ENCODE results near the gene TEX101.
"Not testable (repeated sequence)": the region's sequence is repeated elsewhere in the genome, so short reads cannot be mapped to it uniquely, and the experiment has no call there.

Gene TEX101

DNA sequence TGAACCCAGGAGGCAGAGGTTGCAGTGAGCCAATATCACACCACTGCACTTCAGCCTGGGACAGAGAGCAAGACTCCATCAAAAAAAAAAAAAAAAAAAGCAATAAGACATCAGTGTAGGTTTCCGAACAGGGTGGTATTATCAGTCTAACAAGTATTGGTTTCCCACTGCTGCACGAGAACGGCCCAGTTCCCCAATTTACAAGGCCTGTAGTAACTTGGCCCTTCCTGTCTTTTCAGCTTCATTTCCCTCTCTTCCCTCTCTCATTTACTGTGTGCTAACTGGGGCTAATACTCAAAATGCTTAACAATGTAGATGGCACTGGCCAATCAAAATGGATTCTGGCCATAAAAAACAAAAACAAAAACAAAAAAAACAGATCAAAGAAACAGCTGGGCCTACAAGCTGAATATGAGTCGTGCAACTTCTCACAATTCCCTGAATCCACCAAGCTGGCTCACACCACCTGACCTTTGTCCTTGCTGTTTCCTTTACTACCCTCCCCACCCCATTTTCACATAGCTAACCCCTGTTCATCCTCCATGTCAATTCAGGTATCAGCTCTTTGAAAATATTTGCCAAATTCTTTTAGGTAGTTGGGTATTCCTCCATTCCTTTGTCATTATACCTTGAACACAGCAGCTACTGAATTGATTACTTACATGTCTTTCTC is 2.4 kb downstream of the TEX101 start:
- no peak for DNase-seq (ENCODE audit: low read depth in 2 of 2, low spot score in 1 of 2)

DNA sequence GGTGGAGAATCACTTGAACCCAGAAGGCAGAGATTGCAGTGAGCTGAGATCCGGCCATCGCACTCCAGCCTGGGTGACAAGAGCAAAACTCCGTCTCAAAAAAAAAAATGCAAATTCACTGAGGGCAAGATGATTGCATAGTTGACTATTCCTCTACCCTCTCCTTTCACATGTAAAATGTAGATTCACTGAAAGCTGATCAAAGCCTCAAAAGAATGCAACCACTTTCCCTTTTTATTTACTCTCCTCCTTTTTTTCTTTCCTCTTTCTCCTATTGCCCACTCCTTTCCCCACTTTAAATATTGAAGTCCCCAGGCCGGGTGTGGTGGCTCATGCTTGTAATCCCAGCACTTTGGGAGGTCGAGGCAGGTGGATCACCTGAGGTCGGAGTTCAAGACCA is 6.3 kb downstream of the TEX101 start:
- DNase-seq (ENCODE audit: low read depth in 2 of 2, low spot score in 1 of 2) = no peak

- no peak for DNase-seq (ENCODE audit: low read depth in 2 of 2, low spot score in 1 of 2)
These were observed 7.5 kb downstream of the TEX101 start for GRCh38 chr19:43422000-43422688.

DNA sequence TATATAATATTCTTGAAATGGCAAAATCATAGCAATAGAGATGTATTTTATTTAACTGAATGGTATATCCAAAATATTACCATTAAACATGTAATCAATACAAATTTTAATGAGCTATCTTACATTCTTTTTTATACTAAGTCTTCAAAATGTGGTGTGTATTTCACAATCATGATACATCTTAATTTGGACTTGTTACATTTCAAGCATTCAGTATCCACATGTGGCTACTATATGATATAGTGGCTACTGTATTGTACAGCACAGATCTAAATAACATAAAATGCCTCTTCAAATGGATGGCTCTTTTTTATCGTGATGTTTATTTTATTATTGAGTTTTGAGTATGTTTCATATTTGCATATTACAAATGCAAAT is 8.0 kb downstream of the TEX101 start:
- no peak for DNase-seq (ENCODE audit: low read depth in 2 of 2, low spot score in 1 of 2)

GRCh38 chr19:43423779-43424178 is 9.1 kb downstream of the TEX101 start:
- DNase-seq (ENCODE audit: low read depth in 2 of 2, low spot score in 1 of 2) = no peak

DNA sequence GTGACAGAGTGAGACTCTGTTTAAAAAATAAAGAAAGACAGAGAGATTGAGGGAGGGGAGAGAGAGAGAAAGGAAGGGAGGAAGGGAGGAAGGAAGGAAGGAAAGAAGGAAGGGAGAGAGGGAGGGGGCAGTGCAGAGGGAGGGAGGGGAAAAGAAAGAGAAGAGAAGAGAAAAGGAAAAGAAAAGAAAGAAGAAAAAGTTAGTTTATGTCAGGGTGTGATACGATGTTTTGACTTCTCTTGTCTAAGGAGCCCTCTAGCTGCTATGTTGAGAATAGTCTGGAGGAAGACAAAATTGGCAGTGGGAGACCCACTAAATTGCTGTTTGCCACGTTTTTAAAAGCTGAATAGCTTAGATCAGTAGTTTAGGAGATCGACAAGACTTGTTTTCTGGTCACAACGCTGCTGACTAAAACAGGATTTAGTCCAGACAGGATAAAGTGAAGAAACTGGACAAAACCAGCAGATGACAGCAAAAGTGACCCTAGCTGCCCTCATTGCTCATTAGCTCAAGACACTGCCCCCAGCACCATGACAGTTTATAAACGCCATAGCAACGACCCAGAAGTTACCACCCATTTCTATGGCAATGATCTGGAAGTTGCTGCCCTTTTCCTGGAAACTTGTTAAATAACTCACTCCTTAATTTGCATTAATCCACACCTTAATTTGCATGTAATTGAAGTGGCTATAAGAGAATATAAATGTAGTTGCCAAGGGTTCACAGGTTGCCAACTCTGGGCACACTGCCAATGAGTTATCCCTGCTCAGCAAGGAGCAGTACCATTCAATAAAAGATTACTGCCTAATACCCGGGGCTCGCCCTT is 11.1 kb downstream of the TEX101 start:
- DNase-seq (ENCODE audit: low read depth in 2 of 2, low spot score in 1 of 2) = no peak

GRCh38 chr19:43429395-43429794 is 14.7 kb downstream of the TEX101 start:
- no peak for DNase-seq (ENCODE audit: low read depth in 2 of 2, low spot score in 1 of 2)

DNA sequence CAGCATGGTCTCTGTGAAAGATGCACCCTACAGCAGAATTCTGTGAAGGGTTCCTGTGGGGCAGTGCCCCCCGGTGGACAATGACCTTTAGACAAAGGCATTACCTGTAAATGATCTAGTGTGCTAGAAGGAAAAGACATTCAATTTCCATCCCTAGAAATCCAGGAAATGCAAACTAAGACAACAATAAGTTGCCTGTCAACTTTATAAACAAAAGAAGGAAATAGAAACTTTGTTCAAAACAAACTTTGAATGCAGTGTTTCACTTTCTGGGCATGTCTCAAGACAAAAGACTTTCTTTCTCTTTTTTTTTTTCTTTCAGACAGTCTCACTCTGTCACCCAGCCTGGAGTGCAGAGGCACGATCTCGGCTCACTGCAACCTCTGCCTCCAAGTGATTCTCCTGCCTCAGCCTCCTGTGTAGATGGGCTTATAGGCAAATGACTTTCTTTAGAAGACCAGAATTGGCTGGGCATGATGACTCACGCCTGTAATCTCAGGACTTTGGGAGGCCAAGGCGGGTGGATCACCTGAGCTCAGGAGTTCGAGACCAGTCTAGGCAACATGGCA is 15.5 kb downstream of the TEX101 start:
- DNase-seq (ENCODE audit: low read depth in 2 of 2, low spot score in 1 of 2) = no peak

DNA sequence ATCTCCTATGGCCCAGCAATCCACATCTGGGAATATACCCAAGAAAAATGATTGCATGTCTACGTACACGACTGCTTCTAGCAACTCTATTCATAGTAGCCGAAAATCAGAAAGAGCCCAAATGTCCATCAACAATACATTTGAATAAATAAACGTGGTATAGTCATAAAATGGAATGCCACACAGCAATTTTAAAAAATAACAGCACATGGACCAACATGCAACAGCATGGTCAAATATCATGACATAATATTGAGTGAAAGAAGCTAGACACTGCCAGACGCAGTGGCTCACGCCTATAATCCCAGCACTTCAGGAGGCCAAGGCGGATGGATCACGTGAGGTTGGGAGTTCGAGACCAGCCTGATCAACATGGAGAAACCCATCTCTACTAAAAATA is 16.3 kb downstream of the TEX101 start:
- no peak for DNase-seq (ENCODE audit: low read depth in 2 of 2, low spot score in 1 of 2)

DNA sequence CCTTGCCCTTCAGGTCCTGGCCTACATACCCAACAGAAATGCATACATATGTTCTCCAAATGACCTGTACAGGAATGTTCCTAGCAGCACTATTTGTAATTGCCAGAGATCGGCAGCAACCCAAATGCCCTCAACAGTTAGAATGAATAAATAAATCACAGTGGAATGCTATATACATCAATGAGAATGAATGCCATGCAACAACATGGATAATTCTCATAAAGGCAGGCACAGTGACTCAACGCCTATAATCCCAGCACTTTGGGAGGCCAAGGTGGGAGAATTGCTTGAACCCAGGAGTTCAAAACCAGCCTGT is 18.6 kb downstream of the TEX101 start:
- DNase-seq (ENCODE audit: low read depth in 2 of 2, low spot score in 1 of 2) = no peak

- no peak for DNase-seq (ENCODE audit: low read depth in 2 of 2, low spot score in 1 of 2)
These were observed 19.0 kb downstream of the TEX101 start for GRCh38 chr19:43433689-43434088.

- no peak for DNase-seq (ENCODE audit: low read depth in 2 of 2, low spot score in 1 of 2)
These were observed 21.1 kb downstream of the TEX101 start for GRCh38 chr19:43435775-43436174.

DNA sequence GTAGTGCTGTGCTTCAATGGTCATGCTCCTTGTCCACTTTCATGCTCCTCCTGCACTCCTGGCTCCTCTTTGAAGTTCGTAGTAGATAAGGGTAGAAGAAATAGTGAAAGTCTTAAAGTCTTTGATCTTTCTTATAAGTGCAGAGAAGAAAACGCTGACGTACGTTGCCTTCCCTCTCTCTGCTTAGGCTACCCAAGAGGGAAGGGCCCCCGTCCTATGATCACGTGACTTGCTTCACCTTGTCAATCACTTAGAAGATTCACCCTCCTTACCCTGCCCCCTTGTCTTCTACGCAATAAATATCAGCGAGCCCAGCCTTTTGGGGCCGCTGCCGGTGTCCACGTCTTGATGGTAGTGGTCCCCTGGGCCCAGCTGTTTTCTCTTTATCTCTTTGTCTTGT is 22.6 kb downstream of the TEX101 start:
- DNase-seq (ENCODE audit: low read depth in 2 of 2, low spot score in 1 of 2) = not testable (repeated sequence)

DNA sequence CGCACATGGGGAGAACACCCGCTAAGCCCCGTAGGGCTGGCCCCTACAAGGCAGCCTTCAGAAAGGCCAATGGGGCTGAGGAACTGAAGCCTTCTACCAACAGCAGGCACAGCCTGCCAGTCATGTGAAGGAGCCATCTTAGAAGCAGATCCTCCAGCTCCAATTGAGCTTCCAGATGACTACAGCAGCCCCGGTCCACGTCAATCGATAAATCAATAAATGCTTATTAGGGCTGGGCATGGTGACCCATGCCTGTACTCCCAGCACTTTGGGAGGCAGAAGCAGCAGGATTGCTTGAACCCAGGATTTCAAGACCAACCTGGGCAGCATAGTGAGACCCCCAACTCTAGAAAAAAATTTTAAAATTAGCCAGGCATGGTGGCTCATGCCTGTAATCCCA is 23.0 kb downstream of the TEX101 start:
- no peak for DNase-seq (ENCODE audit: low read depth in 2 of 2, low spot score in 1 of 2)

DNA sequence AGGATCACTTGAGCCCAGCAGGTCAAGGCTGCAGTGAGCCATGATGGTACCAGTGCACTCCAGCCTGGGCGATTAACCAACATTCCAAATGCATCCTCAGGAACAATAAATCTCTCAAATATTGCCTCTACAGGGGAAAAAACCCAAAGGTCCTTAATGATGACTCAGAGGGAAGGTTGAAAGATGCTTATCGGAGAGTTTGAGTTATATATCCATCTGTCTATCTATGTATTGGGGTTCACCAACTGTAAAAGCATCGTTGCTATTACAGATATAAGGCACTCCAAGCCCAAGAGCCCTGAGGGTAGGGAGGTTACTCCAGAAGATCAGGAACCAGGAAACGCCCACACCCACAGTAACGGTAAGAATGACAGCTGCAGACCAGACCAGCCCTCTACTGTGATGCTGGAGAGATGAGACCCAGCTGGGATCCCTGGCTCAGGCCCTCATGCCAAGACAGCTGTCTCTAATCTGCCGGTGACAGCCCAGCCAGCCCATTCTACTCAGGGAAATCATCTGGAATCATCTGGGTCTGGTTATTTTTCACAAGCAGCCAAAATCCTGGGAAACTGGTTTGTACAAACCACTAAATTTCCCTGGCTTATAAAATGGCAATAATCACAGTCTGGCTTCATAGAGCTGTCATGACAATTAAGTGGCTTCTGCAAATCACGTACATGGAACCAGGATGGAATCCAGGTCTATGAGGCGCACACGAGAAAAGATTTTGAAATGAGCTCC is 23.8 kb downstream of the TEX101 start:
- DNase-seq (ENCODE audit: low read depth in 2 of 2, low spot score in 1 of 2) = no peak

DNA sequence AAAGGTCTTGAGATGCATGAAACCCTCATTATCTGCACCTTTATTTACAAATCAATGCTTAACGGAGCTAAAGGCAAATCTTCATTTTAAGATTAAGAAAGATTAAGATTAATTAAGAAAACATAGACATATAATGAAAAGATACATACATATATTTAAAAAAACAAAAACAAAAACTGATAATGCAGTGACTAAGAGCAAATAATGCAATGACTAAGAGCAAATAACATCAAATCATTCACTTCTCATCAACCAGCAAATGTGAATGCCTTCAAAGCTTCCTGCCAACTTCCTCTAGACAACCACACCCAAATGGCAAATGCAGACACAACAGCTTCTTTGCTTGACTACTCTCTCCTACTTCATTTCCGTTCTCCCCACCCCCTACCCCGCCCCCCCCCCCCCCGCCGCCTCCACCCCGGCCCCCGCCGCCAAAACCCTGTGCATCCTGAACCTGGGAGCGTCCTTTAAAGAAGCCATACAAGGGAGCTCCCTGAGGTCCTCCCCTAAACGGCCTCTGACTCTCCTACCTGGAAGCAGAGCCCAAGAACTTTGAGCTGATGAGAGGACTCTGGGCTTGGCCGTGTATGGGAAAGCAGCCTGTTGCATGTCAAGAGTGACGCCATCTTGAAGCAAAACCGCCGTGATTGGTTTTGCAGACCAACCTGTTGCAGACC is 24.5 kb downstream of the TEX101 start:
- peak in 1 of 2 donors; percentile 5 for DNase-seq (ENCODE audit: low read depth in 2 of 2, low spot score in 1 of 2)

GRCh38 chr19:43439709-43440063 is 25.0 kb downstream of the TEX101 start:
- DNase-seq (ENCODE audit: low read depth in 2 of 2, low spot score in 1 of 2) = no peak

GRCh38 chr19:43441716-43442115 is 27.0 kb downstream of the TEX101 start:
- DNase-seq (ENCODE audit: low read depth in 2 of 2, low spot score in 1 of 2) = no peak

GRCh38 chr19:43444091-43444490 is 29.4 kb downstream of the TEX101 start:
- not testable (repeated sequence) for DNase-seq (ENCODE audit: low read depth in 2 of 2, low spot score in 1 of 2)

GRCh38 chr19:43444531-43445287 is 30.0 kb downstream of the TEX101 start:
- no peak for DNase-seq (ENCODE audit: low read depth in 2 of 2, low spot score in 1 of 2)

Data from stimulated activated CD8-positive, alpha-beta memory T cell treated with anti-CD3 and anti-CD28 coated beads, Interleukin-4, amount 100 ng/mL, for 1 hour (primary cell).